Inflammatory macrophage treated with lipopolysaccharide for 1 hour (primary cell): ENCODE measurements around the gene CCDC85B.
A peak's percentile ranks its signal among the peaks of the same experiment; 100 is the strongest.

Experiments used
- DNase-seq, 2 donors: peaks; one replicate each; pipeline ENCODE4 v3.0.0-alpha.2; 2020 to 2022

The CCDC85B gene

DNA sequence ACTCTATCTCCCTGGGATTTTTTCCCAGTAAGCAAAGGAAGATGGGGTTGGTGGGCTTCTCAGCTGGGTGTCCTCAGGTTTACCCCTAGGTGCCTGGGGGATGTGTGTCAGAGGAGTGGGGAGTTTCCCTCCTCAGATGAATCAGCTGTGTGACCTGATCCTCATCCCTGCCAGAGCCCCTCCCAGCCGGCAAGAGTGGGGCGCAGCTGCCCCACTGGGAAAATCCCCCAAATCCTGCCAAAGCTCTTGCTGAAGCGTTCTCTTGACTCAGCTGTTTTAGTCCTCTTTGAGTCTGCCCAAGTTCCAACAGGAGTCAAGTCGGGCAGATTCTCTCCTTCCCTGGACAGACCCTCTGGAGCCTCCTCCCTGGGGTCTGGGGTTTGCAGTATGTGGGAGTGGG is 22.4 kb downstream of the CCDC85B start:
- peak; percentile 30 to 60 for DNase-seq

DNA sequence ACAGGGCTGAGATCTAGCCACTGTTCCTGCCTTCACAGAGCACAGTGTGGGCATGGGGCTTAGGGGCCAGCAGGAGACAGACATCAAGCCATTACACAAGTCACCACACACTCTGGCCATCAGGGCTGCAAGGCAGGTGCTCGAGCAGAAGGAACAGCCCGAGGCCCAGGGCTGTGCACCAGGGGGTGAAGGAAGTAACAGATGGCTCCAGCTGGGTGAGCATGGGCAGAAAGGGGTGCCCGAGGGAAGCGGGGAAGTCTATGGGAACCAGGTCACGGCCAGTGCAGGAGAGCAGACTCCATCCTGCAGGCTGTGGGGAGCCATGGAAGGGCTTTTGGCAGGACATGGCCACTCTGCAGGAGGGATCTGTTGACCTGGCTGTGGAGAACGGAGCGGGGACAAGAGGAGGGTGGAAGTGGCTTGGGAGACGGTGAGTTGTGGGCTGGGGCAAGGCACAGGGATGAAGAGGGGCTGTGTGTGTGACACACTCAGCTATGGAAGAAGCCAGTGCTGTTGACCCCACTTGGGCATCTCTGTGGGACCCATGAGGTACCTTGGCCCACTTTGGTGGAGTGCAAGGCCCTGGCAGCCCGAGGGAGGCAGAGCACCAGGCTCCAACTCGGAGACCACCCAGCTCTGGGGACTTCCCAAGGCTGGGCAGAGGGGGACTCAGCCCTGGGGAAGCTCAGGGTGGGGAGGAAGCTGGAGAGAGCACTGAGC is 24.8 kb downstream of the CCDC85B start:
- DNase-seq = no peak

GRCh38 chr11:65915821-65916251 is 25.4 kb downstream of the CCDC85B start:
- DNase-seq = peak in 1 of 2 donors; percentile 52

- DNase-seq = no peak
Measured at GRCh38 chr11:65916391-65916790, 25.9 kb downstream of the CCDC85B start.

DNA sequence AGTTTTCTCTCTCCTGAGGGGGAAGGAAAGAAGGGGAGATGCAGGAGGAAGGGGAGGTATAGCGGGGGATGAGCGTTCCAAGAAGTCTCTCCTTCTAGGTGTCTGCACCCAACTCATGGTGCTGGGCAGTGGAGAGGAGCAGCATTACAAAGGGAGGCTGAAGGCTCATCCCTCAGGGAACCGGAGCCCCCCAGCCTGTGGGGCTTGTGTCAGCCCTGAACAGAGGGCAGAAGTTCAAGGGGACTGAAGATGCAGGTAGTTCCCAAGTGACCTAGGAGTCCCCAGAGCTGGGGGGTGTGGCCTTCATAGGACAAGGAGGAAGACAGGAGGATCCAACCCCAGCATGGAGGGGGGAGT is 26.6 kb downstream of the CCDC85B start:
- no peak for DNase-seq

DNA sequence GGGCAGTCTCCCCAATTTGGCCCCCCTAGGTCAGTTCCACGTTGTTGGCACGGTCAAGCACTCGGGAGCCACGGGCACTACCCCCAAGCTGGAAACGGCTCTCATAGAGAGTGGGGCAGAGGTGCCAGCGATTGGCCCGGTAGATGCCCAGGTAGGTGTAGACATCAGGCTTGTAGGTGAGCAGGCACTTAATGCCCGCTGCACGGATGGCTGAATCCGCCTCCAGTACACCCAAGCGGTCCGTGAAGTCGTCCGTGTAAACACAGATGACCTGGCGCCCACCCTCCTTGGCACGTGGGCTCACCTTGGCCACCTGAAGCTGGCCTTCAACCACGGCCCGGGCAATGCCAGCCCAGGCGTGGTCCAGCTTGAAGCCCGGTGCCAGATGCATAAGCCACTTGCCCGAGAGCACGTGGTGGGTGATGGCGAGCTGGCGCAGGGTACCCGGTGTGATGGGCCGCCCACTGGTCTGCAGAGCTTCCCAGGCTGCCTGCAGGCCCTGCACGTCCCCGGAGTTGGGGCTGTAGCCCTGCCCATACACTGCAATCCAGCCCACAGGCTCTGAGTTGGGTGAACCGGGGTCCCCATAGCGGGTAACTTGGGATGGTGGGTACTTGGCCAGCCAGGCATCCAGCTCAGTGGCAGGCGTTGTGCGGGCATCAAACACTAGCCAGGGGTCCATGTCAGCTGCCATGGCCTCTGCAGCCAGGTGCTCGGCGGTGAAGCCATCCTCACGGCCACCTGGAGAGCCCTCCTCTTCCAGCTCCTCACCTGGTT is 27.1 kb downstream of the CCDC85B start:
- DNase-seq = no peak

DNA sequence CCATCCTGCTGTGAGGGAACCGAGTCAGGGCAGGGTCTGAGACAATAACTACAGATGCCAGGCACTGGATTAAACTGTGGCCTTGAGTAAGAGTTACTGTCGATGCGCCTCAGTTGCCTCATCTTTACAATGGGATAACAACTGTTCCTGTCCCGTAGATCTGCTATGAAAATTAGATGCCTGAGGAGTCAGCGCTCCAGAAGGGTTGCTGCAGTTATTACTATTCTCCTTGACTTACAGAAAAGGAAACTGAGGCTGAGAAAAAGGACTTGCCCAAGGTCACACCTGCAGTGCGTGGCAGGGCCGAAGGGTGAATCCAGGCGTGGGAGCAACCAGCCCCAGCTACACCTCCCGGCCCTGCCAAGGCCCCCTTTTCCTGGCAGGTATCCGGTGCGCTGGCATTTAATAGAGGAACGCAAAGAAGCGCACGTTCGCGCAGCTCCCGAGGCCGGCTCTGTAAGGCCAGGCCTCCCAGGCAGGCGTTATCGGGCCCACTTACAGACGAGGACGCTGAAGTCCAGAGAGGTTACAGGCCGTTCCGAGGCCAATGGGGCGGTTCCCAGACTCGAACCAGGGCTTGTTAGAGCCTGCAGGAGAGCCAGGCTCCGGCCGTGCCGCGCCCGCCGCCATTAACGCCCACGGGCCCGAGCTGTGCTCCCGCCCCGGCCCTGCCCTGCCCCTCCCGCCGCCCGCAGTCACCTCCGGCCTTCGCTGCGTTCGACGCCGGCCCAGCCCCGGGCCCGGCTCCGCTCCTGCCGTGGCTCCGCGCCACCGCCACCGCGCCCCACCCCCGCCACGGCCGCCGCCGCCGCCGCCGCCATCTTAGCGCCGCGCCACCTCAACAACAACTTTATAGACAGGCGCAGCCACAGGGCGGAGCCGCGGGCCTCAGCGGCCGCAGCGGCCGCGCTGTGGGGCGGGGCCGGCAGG is 28.0 kb downstream of the CCDC85B start, which contains the start of gene C11orf68:
Gene C11orf68, minus strand, starts transcription at position 852 of the 930 bp plus-strand sequence. Its CDS starts 31 bp downstream, at position 821.
- DNase-seq = peak in 1 of 2 donors; percentile 35

DNA sequence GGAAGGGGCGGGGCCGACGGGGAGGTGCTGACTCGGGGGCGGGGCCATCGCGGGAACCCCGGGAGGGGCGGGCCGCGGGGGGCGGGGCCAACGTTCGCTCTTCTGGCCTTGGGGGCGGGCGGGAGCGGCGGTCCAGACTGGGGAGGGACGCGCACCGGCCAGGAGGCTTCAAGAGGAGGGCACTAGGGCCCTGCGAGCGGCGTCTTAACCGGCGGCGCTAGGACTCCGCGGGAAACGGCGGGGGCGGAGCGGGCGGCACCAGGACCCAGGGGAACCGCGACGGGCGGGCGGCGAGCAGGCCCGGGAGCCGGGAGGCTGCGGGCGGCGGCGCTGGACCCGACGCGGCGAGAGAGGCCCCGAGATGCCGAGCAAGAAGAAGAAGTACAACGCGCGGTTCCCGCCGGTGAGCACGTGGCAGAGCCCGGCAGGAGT is 28.7 kb downstream of the CCDC85B start, which contains the start of gene DRAP1:
Gene DRAP1, plus strand, starts transcription at position 286 of the 432 bp plus-strand sequence. Its CDS starts 76 bp downstream, at position 362.
- DNase-seq = peak; percentile 97 to 98

DNA sequence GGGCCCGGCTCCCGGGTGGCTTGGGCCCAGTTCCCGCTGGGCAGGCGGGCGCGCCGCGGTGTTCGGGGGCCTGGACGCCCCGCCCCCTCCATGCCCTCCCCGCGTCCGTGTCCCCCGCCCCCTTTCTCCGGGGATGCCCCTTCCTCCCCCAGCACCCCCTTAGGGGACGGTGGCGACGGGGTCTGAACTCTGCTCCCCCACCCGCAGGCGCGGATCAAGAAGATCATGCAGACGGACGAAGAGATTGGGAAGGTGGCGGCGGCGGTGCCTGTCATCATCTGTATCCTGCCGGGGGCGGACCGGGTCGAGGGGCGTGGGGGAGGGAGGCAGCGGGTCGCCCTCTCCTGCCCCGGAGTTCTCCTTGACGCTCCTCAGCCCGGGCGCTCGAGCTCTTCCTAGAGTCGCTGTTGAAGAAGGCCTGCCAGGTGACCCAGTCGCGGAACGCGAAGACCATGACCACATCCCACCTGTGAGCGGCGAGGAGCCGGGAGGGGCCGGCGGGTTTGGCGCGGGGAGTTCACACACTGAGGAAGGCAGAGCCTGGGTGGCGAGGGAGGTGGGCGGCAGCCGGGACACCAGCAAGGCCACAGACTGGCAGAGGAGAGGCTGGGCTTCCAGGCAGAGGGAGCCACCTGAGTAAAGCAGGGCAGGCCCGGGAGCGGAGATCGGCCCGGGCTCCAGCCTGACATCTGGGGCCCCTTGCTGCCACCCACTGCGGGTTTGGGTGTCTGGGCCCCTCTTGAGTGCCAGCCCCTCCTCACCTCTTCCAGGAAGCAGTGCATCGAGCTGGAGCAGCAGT is 29.3 kb downstream of the CCDC85B start:
- no peak for DNase-seq

DNA sequence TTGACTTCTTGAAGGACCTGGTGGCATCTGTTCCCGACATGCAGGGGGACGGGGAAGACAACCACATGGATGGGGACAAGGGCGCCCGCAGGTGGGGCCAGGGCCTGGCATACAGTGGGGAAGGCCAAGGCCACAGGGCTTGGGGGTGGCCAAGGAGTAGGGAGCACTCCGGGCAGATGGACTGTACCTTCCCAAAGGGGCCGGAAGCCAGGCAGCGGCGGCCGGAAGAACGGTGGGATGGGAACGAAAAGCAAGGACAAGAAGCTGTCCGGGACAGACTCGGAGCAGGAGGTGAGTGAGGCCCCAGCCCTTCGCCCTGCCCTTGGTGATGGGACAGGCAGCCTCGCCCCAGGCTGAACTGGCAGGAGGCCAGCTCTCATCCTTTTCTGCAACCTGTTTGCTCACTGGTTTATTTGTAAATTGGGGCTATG is 29.9 kb downstream of the CCDC85B start:
- DNase-seq = no peak

DNA sequence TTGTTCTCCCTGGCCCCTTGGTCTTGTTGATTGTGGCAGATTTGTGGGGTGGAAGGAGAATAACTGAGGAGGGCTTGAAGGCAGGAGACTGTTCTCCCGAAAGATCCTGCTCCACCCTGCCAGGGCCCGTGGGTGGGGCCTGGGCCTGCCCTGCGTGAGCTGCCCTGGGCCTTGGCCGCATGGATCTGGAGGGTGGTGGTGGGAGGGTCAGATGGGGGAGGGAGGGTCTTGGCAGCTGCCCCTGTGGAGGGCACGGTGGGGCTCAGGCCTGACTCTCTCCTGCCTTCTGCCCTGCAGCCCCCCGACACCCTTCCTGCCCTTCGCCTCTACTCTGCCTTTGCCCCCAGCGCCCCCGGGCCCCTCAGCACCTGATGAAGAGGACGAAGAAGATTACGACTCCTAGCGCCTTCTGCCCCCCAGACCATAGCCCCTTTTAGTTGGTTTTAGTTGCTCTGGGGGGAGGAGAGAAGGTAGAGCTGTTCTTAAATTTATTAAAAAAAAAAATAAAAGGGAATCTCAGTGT is 30.6 kb downstream of the CCDC85B start:
- DNase-seq = no peak

DNA sequence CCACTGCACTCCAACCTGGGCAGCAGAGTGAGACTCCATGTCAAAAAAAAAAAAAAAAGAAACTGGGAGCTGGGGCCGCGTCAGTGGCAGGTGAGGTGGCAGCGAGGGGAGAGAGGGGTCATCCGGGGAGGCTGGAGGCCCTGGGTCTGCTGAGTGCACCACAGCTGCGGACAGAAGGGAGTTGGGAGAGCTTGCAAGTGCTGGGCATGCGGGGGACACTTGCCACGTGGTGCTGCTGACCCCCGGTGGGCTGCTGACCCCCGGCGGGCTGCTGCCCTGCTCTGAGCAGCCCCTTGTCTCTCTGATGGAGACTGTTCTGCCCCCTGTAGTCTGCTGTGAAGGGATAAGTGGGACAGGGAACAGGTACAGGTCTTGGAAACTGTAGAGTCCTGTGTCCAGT is 31.4 kb downstream of the CCDC85B start:
- DNase-seq = no peak

- DNase-seq = no peak
Measured at GRCh38 chr11:65922565-65922964, 32.1 kb downstream of the CCDC85B start.

- no peak for DNase-seq
Measured at GRCh38 chr11:65925397-65925796, 34.9 kb downstream of the CCDC85B start.

GRCh38 chr11:65927904-65928397 is 37.5 kb downstream of the CCDC85B start:
- peak; percentile 71 to 88 for DNase-seq

DNA sequence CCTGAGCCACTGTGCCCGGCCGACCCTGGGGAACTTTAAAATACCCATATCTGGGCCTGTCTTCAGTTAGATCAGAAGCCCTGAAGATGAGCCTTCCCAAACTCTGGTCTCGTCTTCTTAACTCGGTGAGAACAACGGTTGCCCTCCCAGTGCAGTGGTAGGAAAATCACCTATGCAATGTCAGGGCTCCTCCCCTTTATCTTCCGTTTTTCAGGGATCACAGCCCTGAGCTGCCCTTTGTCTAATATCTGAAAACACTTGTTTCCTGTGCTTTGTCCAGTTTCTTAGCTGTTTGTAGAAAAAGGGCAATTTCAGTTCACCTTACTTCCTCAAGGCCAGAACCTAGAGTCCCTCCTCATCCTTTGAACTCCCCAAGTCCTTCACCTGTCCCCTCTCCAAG is 38.2 kb downstream of the CCDC85B start:
- DNase-seq = no peak

GRCh38 chr11:65931773-65932557 is 41.5 kb downstream of the CCDC85B start:
- DNase-seq = no peak

- DNase-seq = peak in 1 of 2 donors; percentile 41
Measured at GRCh38 chr11:65932558-65932919, 42.1 kb downstream of the CCDC85B start.

- no peak for DNase-seq
Measured at GRCh38 chr11:65934014-65934413, 43.5 kb downstream of the CCDC85B start.

- no peak for DNase-seq
Measured at GRCh38 chr11:65937766-65938165, 47.3 kb downstream of the CCDC85B start.
